SK-N-SH (cell line): ENCODE measurements around the gene CLEC2D. TPM values are rescaled to one million over a fixed set of nuclear protein-coding genes. Genes with fewer than 3 reads are reported as not detected.

ENCODE experiments used
- CTCF ChIA-PET: fragments of 300-600, 350-600 bp; formaldehyde crosslinking; extraction: SDS; loops from one replicate; lab custom pipeline; 2021; lab: Yijun Ruan, JAX
- POLR2A ChIA-PET: fragments of 350-600 bp; sonication (Branson Sonifier 250); formaldehyde crosslinking; extraction: SDS; loops from one replicate; lab custom pipeline; 2020; ENCODE audit warnings: antibody characterized with exemption, inconsistent platforms; lab: Yijun Ruan, JAX
- DNase-seq: peaks from one replicate; pipeline ENCODE4 v3.0.0; 2012
- H2AFZ ChIP-seq: fragments of 200-600 bp; sonication (generic); 2 replicates; pipeline ENCODE4 v1.8.1; 2016; ENCODE audit warnings: antibody characterized with exemption, mild to moderate bottlenecking, low read depth
- H3F3A ChIP-seq: fragments of 200-600 bp; sonication (generic); replicated peaks from 2 replicates; pipeline ENCODE3; 2016; ENCODE audit warnings: antibody characterized with exemption, mild to moderate bottlenecking; ENCODE audit not compliant: insufficient read depth
- H3K27ac ChIP-seq, 2 experiments: fragments of 200-500 bp in 1 of 2; fragments of 200-600 bp in 1 of 2; sonication (Bioruptor generic) in 1 of 2; sonication (generic), shearing (Covaris generic) in 1 of 2; 2 replicates each; pipeline versions ENCODE4 v1.5.1 to v1.6.1; 2014 to 2016; ENCODE audit warnings: low read depth in 2 of 2, inconsistent platforms in 1 of 2, low read length in 1 of 2, mild to moderate bottlenecking in 1 of 2, mixed read lengths in 1 of 2
- H3K27me3 ChIP-seq: fragments of 200-600 bp; sonication (generic), shearing (Covaris generic); 2 replicates; pipeline ENCODE4 v1.6.1; 2016; ENCODE audit warnings: mixed run types; ENCODE audit not compliant: insufficient read depth
- H3K36me3 ChIP-seq, 2 experiments: fragments of 200-500 bp in 1 of 2; fragments of 200-600 bp in 1 of 2; sonication (Bioruptor generic) in 1 of 2; sonication (generic) in 1 of 2; replicated peaks in 1 of 2; 2 replicates each; pipeline versions ENCODE3 to v1.5.1; 2014 to 2016; ENCODE audit warnings: low read length in 1 of 2, mild to moderate bottlenecking in 1 of 2; ENCODE audit not compliant: insufficient read depth in 2 of 2, control insufficient read depth in 1 of 2
- H3K4me1 ChIP-seq, 2 experiments: fragments of 200-500 bp in 1 of 2; fragments of 200-600 bp in 1 of 2; sonication (Bioruptor generic) in 1 of 2; sonication (generic), shearing (Covaris generic) in 1 of 2; 2 replicates each; pipeline versions ENCODE4 v1.5.1 to v1.6.1; 2014 to 2016; ENCODE audit warnings: low read depth in 1 of 2, low read length in 1 of 2, mixed run types in 1 of 2; ENCODE audit not compliant: insufficient read depth in 2 of 2, control insufficient read depth in 1 of 2
- H3K4me2 ChIP-seq: fragments of 200-600 bp; sonication (generic), shearing (Covaris generic); 2 replicates; pipeline ENCODE4 v1.6.1; 2017; ENCODE audit warnings: mixed run types
- H3K4me3 ChIP-seq, 2 experiments: fragments of 200-500 bp in 1 of 2; fragments of 200-600 bp in 1 of 2; sonication (Bioruptor generic) in 1 of 2; sonication (generic), shearing (Covaris generic) in 1 of 2; 2 replicates each; pipeline versions ENCODE4 v1.5.1 to v1.8.1; 2014 to 2016; ENCODE audit warnings: low read depth in 2 of 2, inconsistent platforms in 1 of 2, low read length in 1 of 2, mild to moderate bottlenecking in 1 of 2, mixed read lengths in 1 of 2, moderate library complexity in 1 of 2
- H3K79me2 ChIP-seq: fragments of 200-600 bp; sonication (generic); 2 replicates; pipeline ENCODE4 v1.8.1; 2017; ENCODE audit warnings: mild to moderate bottlenecking; ENCODE audit not compliant: insufficient read depth
- H3K9ac ChIP-seq: fragments of 200-600 bp; sonication (generic); 2 replicates; pipeline ENCODE4 v1.6.1; 2017; ENCODE audit warnings: mixed run types
- H3K9me2 ChIP-seq: fragments of 200-600 bp; sonication (generic); 2 replicates; pipeline ENCODE4 v1.6.1; 2017; ENCODE audit warnings: mixed run types
- H3K9me3 ChIP-seq: fragments of 200-600 bp; sonication (generic); 2 replicates; pipeline ENCODE4 v1.6.1; 2017; ENCODE audit warnings: mixed run types, mild to moderate bottlenecking, moderate library complexity
- H4K20me1 ChIP-seq: fragments of 200-600 bp; sonication (generic); 2 replicates; pipeline ENCODE4 v1.6.1; 2017; ENCODE audit warnings: mild to moderate bottlenecking, mixed run types; ENCODE audit not compliant: insufficient read depth
- CHD2 ChIP-seq: fragments of 150-350 bp; IDR thresholded peaks from 2 replicates; pipeline ENCODE4 v1.6.1; 2018; ENCODE audit warnings: low read length; ENCODE audit not compliant: partially characterized antibody
- CTCF ChIP-seq: fragments of 200-600 bp; sonication (generic); IDR thresholded peaks from 2 replicates; pipeline ENCODE4 v1.6.1; 2017; ENCODE audit warnings: antibody characterized with exemption, mild to moderate bottlenecking, moderate library complexity
- ELF1 ChIP-seq: IDR thresholded peaks from 2 replicates; pipeline ENCODE4 v1.4.0; 2012
- EP300 ChIP-seq, 2 experiments: IDR thresholded peaks; 2 replicates each; pipeline versions ENCODE4 v1.4.0 to v1.6.1; 2012; ENCODE audit warnings: borderline replicate concordance in 1 of 2, low read depth in 1 of 2, low read length in 1 of 2
- EZH2phosphoT487 ChIP-seq: fragments of 200-600 bp; sonication (generic); IDR thresholded peaks from 2 replicates; pipeline ENCODE4 v1.6.1; 2017; ENCODE audit warnings: low read depth, mixed run types, mild to moderate bottlenecking, antibody characterized with exemption, moderate library complexity, borderline replicate concordance
- FOXJ3 ChIP-seq: sonication (generic); formaldehyde crosslinking; IDR thresholded peaks from 2 replicates; pipeline ENCODE4 v1.5.1; 2020; ENCODE audit warnings: mild to moderate bottlenecking, missing genetic modification reagents
- FOXM1 ChIP-seq: IDR thresholded peaks from 2 replicates; pipeline ENCODE4 v1.4.0; 2012; ENCODE audit warnings: low read depth, mild to moderate bottlenecking
- JUND ChIP-seq: IDR thresholded peaks from 2 replicates; pipeline ENCODE4 v1.4.0; 2012
- MAX ChIP-seq: IDR thresholded peaks from 2 replicates; pipeline ENCODE4 v1.4.0; 2012; ENCODE audit warnings: low read depth
- MEF2A ChIP-seq: IDR thresholded peaks from 2 replicates; pipeline ENCODE4 v1.4.0; 2012; ENCODE audit warnings: low read depth, borderline replicate concordance
- MXI1 ChIP-seq: IDR thresholded peaks from 2 replicates; pipeline ENCODE4 v1.6.1; 2012; ENCODE audit warnings: mild to moderate bottlenecking, low read depth, low read length, improper control_type of control experiment
- NFIC ChIP-seq: IDR thresholded peaks from 2 replicates; pipeline ENCODE4 v1.4.0; 2012; ENCODE audit warnings: borderline replicate concordance
- NRF1 ChIP-seq: IDR thresholded peaks from 2 replicates; pipeline ENCODE4 v1.6.1; 2012; ENCODE audit warnings: low read depth, mild to moderate bottlenecking, low read length
- PBX3 ChIP-seq: IDR thresholded peaks from 2 replicates; pipeline ENCODE4; 2012
- POLR2AphosphoS5 ChIP-seq: IDR thresholded peaks from 2 replicates; pipeline ENCODE4 v1.6.1; 2012; ENCODE audit warnings: low read depth, low read length
- RAD21 ChIP-seq: IDR thresholded peaks from 2 replicates; pipeline ENCODE4 v1.6.1; 2012; ENCODE audit warnings: mild to moderate bottlenecking, low read length
- RFX5 ChIP-seq: IDR thresholded peaks from 2 replicates; pipeline ENCODE4 v1.6.1; 2012; ENCODE audit warnings: mild to moderate bottlenecking, improper control_type of control experiment, low read length
- SIN3A ChIP-seq: IDR thresholded peaks from 2 replicates; pipeline ENCODE4 v1.6.1; 2012; ENCODE audit warnings: low read depth, mild to moderate bottlenecking, low read length, moderate library complexity, borderline replicate concordance
- USF2 ChIP-seq: fragments of 150-350 bp; IDR thresholded peaks from 2 replicates; pipeline ENCODE4 v1.6.1; 2017; ENCODE audit warnings: antibody characterized with exemption, low read length, low read depth, borderline replicate concordance
- YY1 ChIP-seq: IDR thresholded peaks from 2 replicates; pipeline ENCODE4 v1.4.0; 2012; ENCODE audit warnings: low read depth, mild to moderate bottlenecking
- whole genome bisulfite sequencing: methylation state at CpG from one replicate; pipeline ENCODE4 v1.1.6; 2017; ENCODE audit warnings: low lambda C conversion rate; 5-methylcytosine and 5-hydroxymethylcytosine counted together
- polyA plus RNA-seq, 3 experiments: library from polyadenylated mRNA; depleted of rRNA; stranded (reverse); fragments of >200 nt; gene quantifications; 2 replicates each; pipeline ENCODE4 v1.2.3, GENCODE V29; 2012

CLEC2D gene
- polyA plus RNA-seq, 1 of the 3 experiments (the other 2 are of a cell fraction): 0.81 TPM

GRCh38 chr12:9710584-9711375, 41.3 kb downstream of the CLEC2D start:
- H3K9me3 ChIP-seq: no peaks in the 10 kb centered on the region
- no peaks in the 10 kb centered on the region for H3K79me2 ChIP-seq
- H3F3A ChIP-seq: no peaks in the 10 kb centered on the region
- CTCF ChIA-PET: interaction anchor here (1.3 to 3.4 kb wide), 4 partner anchors 32 to 443 kb away, joined by 3 to 44 read pairs (median 4); no protein-coding TSS in a partner anchor
- no peak overlapping the region for H3K4me2 ChIP-seq
- WGBS: 26% methylated on average over 3 of the region's 3 CpGs
- H3K36me3 ChIP-seq: no peaks in the 10 kb centered on the region
- TF ChIP-seq CTCF (no peak), EP300 (IDR thresholded peaks at IDR 0.05; ENCODE audit: borderline replicate concordance in 1 of 2, low read depth in 1 of 2, low read length in 1 of 2) (no peak), YY1 (no peak), EZH2phosphoT487 (no peak), NFIC (no peak), NRF1 (no peak), SIN3A (no peak), MAX (no peak), MEF2A (no peak), MXI1 (no peak), USF2 (no peak), RAD21 (no peak), POLR2AphosphoS5 (no peak), FOXJ3 (CRISPR knock-in tag) (no peak), FOXM1 (no peak), CHD2 (no peak), RFX5 (no peak), PBX3 (no peak), ELF1 (no peak), JUND (no peak)
- TF ChIP-seq, all 33 proteins: peak for 0
- POLR2A ChIA-PET: no interaction called here
- no peaks in the 10 kb centered on the region for H4K20me1 ChIP-seq
- no peak overlapping the region for H3K4me3 ChIP-seq
- H3K9me2 ChIP-seq: no peaks in the 10 kb centered on the region
- H3K27me3 ChIP-seq: peaks cover 15% of the 10 kb centered on the region; the same call in 1 of the 2 replicates
- no peaks in the 10 kb centered on the region for H3K4me1 ChIP-seq
- no peak overlapping the region for H2AFZ ChIP-seq
- no peak overlapping the region for H3K27ac ChIP-seq
- H3K9ac ChIP-seq: no peak overlapping the region
- no peak for DNase-seq
